Measurements from ENCODE around the gene RANGAP1.

- TF ChIP-seq ZSCAN30 (CRISPR knock-in tag; IDR thresholded peaks at IDR 0.05): no peak
- no peak for TF ChIP-seq NR3C1 (CRISPR knock-in tag; IDR thresholded peaks at IDR 0.05)
These were observed 56.8 kb downstream of the RANGAP1 start for GRCh38 chr22:41229215-41229614.
